ENCODE data around the gene SMIM27.
"Not testable (repeated sequence)": the region's sequence is repeated elsewhere in the genome, so short reads cannot be mapped to it uniquely, and the experiment has no call there.

Gene SMIM27

DNA sequence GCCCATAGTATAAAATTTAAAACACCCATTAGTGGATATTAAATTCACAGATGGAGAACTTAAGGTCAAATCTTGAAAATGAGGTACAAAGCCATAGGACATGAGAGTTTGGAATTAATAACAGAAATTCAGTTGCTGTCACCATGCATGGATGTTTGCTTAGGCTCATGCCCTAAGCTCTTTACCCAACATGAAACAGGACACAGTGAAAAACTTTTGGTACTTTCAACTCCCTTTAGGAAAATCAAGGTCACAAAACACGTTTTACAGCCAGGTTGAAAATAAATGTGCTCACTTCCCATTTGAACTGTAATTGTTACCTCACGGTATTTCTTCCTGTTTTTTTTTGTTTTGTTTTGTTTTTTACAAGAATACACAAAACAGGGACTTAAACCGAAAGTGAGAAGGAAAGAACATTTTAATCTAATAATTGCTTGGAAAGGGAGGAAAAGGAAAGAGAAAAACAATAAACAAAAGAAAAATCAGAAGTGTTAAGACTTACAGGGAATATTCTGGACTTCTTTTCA is 6.3 kb downstream of the SMIM27 start:
- DNase-seq: no peak

DNA sequence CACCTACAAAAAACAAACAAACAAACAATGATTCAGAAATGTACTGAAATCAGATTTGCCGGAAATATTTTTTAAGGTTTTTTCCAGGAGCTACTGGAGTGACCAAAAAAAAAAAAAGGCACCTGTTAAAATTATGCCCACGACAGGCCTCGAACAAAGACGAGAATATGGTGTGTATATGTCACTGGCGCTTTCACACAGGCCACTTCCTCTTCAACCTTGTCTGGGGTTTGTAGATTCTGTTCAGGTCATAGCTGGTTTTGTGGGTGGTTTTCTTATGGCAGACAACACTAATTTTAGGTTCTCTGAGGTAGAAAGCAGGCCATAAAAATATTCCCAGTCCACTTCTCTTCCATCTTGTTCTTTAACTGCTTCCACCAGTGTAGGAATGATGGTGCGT is 13.8 kb downstream of the SMIM27 start:
- no peak for DNase-seq

DNA sequence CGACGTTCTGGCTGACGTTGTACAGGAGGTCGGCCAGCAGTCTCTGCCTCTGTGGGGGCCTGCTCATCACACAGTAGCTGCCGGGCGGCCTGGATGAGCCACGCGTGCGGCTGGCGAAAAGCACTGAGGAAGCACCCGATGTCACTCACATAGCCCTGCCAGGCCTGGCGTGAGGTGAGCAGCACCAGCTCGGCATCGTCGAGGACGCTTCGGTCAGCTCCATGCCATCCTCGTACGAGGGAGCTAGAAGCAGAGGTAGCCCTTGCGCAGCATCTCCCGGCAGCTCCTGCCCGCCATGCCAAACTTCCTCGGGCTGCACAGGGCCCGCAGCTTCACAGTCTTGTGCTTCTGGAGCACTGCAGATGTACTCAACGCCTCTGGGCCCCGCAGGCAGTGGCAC is 14.6 kb downstream of the SMIM27 start:
- DNase-seq: no peak

DNA sequence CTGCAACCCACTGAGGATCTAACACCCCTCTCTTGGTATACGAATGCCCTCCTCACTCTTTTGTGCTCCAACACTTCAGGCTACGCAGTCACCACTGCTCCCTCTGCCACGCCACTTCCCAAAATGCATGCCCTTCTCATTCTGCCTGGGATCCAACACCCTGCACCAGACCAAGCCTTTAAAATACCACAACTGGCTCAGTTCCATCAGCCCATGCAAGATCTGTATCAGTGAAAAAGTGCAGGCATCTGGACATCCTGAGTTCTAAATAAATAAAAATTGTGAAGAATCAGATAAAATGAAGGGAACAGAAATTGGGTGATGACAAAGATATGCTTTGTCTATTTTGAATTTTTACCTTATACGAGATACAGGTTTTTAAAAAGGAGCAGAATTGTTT is 18.1 kb downstream of the SMIM27 start:
- DNase-seq: no peak

DNA sequence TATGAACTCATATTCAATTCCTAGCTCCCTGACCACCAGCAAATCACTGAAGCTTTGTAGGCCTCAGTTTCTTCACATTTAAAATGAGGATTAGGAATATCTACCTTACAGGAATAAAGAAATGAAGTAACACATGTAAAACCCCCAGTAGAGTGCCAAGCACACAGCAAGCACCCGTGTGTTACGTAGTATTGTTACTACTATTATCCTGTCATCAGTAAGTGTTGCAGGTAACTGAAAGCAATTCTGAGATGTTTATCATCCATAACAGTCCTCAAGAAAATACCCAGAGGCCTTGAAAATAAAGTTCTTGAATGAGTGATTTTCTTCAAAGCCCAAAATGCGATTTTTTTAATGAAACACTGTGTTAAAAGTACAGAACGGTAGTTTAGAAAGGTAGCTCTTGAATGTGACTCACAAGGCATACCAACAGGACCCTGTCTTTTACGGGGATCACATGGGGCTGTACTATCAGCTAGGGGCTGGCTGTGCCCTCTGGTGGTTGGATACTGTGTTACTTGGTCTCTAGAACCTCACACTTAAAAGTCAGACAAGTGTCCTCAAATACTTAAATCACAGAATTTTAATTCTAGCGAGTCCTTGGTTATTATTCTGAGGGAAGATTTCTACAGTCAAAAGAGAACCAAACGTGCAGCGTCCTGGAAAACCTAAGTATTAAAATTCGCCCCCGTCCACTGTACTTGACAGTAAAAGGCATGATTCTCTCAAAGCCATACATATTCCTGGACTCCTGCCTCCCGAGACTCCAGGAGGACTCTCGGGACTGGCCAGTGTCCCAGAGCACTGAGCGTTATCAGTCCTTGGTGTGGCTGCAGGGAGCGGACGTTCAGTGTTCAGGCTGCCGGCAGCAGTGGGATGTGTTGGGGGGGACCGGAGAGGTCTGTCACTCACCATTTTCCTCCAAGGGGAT is 20.1 kb downstream of the SMIM27 start:
- peak; percentile 58 for DNase-seq

DNA sequence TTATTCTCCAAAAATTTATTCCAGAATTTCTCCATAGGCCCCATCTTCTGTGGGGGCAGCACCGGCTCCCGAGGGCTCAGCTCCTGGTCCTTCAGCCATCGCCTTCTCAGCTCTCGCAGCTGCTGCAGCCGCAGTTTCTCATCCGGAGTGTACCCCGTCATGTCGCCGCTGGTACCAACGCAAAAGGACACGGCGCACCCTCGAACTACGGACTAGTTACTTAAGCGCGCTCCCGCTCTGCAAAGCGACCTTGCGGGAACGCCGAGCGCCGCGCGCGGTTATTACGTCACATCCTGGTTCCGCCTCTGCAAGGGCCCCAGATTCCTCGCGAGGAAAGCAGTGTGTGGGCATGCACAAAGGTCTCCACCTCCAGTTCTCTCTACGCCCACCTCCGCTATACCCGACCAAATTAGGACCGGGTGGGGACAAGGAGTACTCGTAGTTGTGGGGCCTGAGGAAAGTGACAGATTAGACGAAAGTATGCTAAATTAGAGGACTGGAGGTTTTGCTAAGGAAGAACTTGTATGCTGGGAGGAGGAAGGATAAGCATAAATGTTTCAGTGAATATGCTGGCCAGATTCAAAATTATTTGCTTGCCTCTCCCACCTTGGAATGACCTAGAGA is 20.9 kb downstream of the SMIM27 start, which contains the start of gene NDUFB6:
Gene NDUFB6, minus strand, starts transcription at position 260 of the 624 bp plus-strand sequence. Its CDS starts 99 bp downstream, at position 161.
- DNase-seq: peak; percentile 96

DNA sequence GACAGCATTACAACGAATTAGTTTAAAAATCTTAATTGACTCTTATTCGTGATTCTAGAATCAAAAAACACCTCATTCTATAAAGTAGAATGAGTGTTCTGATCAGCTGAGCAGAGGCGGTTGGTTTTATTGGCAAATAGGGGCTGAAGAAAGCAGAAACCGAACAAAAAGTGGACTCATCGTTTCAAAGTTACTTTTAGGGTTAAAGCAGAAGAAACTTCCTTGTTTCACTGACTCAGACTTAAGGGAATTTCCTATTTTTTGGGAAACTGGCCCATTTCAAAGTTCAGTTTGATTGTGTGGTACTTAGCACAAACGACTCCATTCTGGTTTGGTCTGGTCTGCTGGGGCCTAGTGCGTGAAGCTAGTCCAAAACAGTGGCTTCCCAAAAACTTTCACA is 21.7 kb downstream of the SMIM27 start:
- no peak for DNase-seq

DNA sequence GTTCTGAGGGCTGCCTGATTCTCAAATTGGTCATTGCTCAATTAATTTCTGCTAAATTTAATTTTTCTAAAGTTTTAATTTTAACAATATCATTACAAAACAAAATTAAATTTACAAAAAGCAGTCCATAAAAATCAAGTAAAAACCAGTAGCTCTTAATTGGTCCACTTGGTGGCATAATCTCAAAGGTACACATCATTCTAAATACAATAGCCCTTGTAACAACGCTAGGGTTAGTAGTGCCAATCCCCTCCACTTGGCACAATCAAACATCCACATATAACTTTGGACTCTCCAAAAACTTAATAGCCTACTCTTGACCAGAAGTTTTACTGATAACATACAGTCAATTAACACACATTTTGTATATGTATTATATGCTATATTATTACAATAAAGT is 22.7 kb downstream of the SMIM27 start:
- DNase-seq: no peak

DNA sequence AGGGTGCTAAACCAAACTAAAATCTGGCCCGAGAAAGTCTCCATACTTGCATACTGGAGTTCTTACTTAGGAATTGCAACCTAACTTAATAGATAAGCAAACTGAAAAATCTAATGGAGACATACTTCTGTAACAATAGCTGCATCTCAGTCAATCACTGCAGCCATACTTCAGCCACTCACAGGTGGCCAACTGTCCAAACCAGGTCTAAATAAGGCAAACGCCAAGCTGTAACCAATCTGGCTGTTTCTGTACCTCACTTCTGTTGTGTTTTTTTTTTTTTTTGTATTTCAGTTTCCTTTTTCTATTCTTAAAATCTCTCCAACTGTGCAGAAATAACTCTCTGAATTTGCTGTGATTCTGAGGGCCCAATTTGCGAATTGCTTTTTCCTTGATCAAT is 25.2 kb downstream of the SMIM27 start:
- no peak for DNase-seq

DNA sequence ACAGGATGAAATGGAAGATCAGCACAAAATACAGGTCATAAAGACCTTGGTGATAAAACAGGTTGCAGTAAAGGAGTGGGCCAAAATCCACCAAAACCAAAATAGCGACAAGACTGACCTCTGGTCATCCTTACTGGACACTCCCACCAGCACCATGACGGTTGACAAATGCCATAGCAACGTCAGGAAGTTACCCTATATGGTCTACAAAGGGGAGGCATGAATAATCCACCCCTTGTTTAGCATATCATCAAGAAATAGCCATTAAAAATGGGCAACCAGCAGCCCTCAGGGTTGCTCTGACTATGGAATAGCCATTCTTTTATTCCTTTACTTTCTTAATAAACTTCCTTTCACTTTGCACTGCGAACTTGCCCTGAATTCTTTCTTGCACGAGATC is 26.8 kb downstream of the SMIM27 start:
- DNase-seq: no peak

DNA sequence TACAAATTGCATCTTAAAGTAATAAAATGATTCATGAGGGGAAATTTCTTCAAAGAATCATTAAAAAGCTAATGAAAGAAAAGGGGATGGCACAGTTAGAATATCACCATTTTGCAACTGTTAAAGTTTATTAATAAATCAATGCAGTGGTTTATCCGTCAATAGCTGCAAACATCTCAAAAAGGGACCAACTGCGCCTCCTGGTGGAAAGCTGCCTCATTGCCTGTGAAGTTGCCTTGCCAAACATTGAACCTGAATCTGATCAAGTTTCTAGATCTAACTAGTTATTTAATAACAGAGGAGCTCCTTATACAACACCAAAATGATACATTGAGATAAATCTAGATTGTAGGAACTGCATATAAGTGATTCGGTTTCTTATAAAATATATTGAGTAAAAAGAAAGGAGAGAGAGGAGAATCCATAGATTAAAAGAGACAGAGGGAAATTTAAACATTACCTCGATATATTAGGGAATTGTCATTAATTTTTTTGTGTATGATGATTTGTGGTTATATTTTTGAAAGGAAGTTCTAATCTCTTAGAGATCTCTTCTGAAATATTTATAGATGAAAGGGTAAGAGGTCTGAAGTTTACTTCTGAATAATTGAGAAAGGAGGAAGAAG is 27.7 kb downstream of the SMIM27 start:
- DNase-seq: peak; percentile 33

DNA sequence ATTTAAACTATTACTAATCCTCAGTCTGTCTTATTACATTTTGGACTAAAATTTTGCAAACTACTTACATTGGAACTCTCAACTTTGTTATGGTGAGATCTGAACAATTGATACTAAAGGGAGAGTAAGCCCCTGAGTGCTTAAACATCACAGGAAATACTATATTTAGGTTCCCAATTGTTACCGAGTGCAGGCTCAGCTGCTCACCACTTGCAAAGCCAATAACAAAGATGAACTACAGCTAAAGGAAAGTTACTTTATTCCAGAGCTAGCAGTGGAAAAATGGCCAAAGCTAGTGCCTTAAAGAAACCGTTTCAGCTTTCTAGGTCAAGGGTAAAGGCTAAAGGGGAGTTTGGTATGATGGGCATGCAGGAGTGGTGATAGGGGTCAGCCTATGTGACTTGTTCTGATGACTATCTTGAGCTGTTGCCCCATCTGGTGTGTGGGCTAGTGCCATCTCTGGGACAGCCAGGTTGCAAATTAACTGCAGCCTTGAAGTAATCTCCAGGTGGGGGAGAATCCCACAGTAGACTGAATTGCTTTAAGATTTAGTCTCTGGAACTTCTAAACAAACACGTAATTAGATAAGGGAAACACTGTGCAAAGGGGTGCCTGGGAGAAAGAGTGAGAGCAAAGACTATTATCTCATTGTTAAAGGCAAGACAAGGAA is 28.6 kb downstream of the SMIM27 start:
- DNase-seq: no peak

DNA sequence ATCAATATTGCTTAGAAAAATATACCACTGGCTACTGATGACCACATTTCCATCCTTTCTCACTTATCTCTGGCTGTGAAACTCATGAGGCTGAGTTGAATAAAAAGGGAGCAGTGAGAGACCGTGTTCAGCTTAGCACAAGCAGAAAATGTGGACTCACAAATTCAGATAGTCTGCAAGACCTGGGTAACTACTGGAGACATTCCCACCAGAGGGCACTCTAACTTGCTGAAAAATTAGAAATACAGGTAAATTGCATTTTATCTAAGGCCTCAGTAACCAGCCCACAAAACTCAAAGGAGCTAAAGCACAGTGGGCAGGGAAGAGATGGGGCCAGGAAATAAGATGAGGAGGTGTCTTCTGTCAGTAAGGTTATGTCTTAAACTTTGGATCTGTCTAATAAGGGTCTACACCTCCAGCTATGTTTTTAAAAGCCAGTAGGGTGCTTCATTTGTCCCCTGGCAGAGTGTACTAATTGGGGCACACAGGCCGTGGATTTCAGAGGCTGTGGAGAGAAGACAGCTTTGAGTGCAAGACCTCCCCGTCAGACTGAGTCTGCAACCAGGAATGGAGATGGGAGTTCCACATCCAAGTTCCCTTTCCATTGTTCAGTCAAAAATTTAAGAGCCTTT is 29.5 kb downstream of the SMIM27 start:
- peak; percentile 63 for DNase-seq

DNA sequence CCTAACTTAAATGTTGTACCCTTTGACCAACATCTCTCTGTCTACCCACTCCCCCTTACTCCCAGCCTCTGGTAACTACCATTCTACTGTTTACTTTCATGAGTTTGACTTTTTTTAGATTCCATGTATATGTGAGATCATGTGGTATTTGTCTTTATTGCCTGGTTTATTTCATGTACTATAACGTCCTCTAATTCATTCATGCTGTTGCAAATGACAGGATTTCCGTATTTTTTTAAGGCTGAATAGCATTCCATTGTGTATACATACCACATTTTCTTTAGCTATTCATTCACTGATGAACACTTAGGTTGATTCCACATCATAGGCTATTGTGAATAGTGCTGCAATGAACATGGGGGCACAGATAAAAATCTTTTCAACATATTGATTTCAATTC is 32.7 kb downstream of the SMIM27 start:
- no peak for DNase-seq

DNA sequence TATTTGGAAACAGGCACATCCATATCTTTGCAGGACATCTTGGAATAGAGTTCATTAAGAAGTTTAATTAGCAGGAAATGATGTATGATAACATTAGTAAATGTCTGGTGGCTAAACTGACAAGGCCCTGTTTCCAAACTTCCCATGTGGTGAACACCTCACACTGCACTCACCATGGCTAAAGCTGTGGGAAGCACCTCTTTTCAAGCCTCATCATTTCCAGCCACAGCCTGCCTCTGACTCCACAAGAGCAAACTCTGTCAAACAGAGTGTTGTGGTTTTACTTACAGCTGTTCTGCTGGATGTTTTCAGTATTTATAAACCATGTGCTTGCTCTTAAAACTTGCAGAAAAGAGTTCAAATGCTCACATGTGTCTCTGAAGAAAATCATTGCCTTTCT is 35.8 kb downstream of the SMIM27 start:
- DNase-seq: no peak

DNA sequence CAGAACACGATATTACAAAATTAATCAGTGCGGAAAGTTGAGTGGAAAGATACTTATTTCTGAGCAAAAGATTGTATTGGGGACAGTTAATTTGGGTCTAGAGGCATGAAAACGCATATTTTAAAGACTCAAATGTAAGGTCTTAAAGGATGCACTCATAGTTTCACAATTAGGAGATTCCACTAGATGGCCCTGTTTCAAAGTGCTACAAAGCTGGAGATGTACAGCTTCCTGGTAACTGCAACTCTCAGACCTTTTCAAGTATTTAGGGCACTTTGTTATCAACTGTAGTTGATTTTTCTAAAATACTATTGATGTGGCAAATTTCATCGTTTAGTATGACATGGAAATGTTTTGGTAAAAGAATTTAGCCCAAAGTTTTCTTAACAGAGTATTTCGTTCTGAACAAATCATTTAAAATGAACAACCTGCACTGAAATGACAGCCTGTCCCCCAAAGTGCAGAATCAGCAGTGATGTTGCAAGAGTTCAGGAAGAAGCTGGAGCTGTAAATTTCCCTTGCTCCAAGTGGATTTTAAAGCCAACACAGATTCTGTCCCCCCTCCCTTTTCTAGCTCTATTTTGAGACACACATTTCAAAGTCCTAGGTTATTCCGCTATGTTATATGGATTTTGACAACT is 37.1 kb downstream of the SMIM27 start:
- peak; percentile 44 for DNase-seq

DNA sequence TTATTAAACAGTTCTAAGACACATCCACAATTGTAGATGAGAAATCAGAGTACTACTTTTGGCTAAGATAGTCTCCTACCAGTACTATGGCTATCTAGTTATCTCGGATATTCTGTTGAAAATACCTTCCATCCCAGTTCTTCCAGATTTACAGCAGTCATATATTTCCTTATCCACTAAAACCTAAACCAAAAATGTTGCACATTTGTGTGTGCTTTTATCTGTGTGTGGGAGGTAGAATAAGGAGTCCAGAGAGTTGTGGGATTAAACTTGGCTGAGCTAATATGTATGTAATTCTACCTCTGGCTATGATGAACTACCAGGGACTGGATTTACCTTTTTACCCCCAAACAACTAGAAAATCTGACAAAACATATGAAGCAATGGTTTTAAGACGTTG is 38.3 kb downstream of the SMIM27 start:
- no peak for DNase-seq

DNA sequence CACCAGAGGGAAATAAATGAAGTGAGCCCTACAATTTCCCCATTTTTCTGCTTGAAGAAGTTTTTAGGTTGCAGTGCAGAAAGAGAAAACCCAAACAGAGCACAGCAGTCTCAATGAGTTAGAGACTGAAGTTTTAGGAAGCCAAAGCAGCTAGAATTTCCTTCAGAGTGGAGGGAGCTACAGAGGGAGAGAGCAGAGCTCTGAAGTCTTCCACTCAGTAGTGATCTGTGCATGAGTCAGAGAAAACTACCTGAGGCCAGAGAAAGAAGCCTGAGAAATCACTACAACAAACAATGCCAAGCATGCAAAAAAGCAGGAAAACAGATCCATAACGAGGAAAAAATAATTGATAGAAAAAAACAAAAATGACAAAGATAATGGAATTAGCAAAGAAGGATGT is 38.8 kb downstream of the SMIM27 start:
- no peak for DNase-seq

DNA sequence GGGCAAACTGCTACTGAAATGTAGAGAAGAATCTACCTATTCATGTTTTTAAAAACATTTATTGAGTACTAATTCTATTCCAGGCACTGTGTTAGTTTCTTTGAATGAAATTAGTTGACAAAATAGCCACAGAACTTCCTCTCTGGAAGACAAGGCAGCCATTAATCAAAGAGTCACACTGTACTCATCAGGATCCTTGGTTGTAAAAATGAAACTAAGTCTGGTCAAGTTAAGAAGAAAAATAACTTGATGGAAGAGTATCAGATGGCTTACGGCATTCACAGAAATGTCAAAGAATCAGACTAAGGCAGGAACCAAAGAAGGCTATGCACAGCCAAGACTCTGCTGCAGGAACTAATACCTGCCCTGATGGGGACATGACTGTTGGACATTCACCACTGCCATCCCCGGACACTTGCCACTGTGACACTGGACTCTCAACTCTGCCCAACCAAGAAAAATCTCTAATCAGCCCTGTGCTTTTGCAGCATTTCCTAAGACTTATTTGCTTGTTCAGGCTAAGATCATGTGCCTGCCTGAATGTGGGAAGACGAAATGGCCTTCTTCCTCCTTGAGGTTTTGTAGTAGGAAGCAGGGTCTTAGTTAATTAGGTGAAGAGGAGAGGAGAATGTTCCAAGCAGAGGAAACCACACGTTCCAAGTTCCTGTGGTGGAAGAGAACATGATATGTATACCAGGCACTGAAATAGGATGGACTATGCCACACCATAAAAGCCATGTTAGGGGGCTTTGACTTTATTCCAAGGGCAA is 44.2 kb downstream of the SMIM27 start:
- no peak for DNase-seq

DNA sequence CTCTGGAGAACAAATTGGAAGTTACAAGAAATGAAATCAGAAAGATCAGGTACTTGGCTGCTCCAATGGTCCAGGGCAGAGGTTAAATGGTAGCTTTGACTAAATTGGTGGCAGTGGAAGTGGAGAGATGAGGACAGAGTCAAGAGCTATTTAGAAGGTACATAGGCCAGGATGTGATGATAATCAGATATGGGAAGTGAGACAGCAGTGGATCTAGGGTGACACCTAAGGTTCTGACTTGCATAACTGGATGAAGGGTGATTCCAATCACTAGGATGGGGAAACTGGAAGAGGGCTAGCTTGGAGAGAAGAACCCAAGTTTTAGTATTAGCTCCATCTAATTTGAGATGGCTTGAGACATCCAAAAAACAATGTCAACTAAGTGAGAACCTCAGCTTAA is 44.8 kb downstream of the SMIM27 start:
- DNase-seq: no peak

DNA sequence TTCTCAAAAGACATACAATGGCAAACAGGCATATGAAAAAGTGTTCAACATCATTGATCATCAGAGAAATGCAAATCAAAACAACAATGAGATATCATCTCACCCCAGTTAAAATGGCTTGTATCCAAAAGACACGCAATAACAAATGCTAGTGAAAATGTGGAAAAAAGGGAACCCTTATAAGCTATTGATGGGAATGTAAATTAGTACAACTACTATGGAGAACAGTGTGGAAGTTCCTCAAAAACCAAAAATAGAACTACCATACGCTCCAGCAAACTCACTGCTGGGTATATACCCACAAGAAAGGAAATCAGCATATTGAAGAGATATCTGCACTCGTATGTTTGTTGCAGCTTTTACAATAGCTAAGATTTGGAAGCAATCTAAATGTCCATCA is 46.9 kb downstream of the SMIM27 start:
- DNase-seq: not testable (repeated sequence)

Data from NCI-H1694 treated with DMSO at 0.1 percent for 48 hours (cell line).